PC-9 (cell line): ENCODE results near the gene LRP1B.

Experiments
- CTCF ChIP-seq: fragments of 200-600 bp; sonication (generic); conservative IDR thresholded peaks from 2 replicates; pipeline ENCODE4 v1.6.1; 2017; ENCODE audit warnings: mixed run types, antibody characterized with exemption, mild to moderate bottlenecking, moderate library complexity
- EZH2 ChIP-seq: fragments of 200-600 bp; sonication (generic); IDR thresholded peaks from 2 replicates; pipeline ENCODE4 v1.8.0; 2017; ENCODE audit warnings: antibody characterized with exemption, low read depth

- TF ChIP-seq CTCF = no peak
- no peak for TF ChIP-seq EZH2
These were observed 1919.9 kb downstream of the LRP1B start for GRCh38 chr2:140210963-140211362.
